Cardiac muscle cell (in vitro differentiated cells and primary cell): Measurements from ENCODE around the gene TMEM187. TPM values are rescaled to one million over a fixed set of nuclear protein-coding genes. Genes with fewer than 3 reads are reported as not detected.
"Not testable (repeated sequence)": the region's sequence is repeated elsewhere in the genome, so short reads cannot be mapped to it uniquely, and the experiment has no call there.

Source experiments
- DNase-seq, 2 donors: peaks; one replicate each; pipeline versions ENCODE4 v3.0.0 to v3.0.0-alpha.2; 2010 to 2017; ENCODE audit warnings: low read depth in 1 of 2, low spot score in 1 of 2
- H3K27ac ChIP-seq: fragments of 200-600 bp; sonication (generic); 2 replicates; pipeline ENCODE4 v1.5.1; 2016
- H3K27me3 ChIP-seq: fragments of 200-600 bp; sonication (generic); 2 replicates; pipeline ENCODE4 v1.6.0; 2016; ENCODE audit warnings: control low read depth
- H3K36me3 ChIP-seq: fragments of 200-600 bp; sonication (generic); 2 replicates; pipeline ENCODE4 v1.5.1; 2016; ENCODE audit warnings: control low read depth
- H3K4me1 ChIP-seq: fragments of 200-600 bp; sonication (generic); 2 replicates; pipeline ENCODE4 v1.8.1; 2017; ENCODE audit warnings: low read depth, mild to moderate bottlenecking, mixed run types
- H3K4me3 ChIP-seq: fragments of 200-600 bp; sonication (generic); 2 replicates; pipeline ENCODE4 v1.5.1; 2016; ENCODE audit warnings: mild to moderate bottlenecking
- H3K9me3 ChIP-seq: fragments of 200-600 bp; sonication (generic); 2 replicates; pipeline ENCODE4 v1.5.1; 2017; ENCODE audit warnings: low read depth, mild to moderate bottlenecking, control low read depth
- polyA plus RNA-seq: library from polyadenylated mRNA; unstranded; fragments of >200 nt; fragmentation: Nextera tagmentation; extraction: Ambion mirVana; gene quantifications from 2 replicates; pipeline ENCODE4 v1.2.1, GENCODE V29; 2016
- total RNA-seq: library from RNA; depleted of rRNA; stranded (reverse); fragments of >200 nt; gene quantifications from 2 replicates; pipeline ENCODE4 v1.2.3, GENCODE V29; 2016
- TF ChIP-seq, protein P1 (sequence below): IDR thresholded peaks from 2 replicates; pipeline ENCODE4 v1.5.1; 2012; ENCODE audit warnings: low read depth, mild to moderate bottlenecking, low read length

TMEM187 gene
- total and polyA plus RNA-seq, 2 experiments from 2014 or later, result 12.9 TPM

- TF ChIP-seq, protein P1, sequence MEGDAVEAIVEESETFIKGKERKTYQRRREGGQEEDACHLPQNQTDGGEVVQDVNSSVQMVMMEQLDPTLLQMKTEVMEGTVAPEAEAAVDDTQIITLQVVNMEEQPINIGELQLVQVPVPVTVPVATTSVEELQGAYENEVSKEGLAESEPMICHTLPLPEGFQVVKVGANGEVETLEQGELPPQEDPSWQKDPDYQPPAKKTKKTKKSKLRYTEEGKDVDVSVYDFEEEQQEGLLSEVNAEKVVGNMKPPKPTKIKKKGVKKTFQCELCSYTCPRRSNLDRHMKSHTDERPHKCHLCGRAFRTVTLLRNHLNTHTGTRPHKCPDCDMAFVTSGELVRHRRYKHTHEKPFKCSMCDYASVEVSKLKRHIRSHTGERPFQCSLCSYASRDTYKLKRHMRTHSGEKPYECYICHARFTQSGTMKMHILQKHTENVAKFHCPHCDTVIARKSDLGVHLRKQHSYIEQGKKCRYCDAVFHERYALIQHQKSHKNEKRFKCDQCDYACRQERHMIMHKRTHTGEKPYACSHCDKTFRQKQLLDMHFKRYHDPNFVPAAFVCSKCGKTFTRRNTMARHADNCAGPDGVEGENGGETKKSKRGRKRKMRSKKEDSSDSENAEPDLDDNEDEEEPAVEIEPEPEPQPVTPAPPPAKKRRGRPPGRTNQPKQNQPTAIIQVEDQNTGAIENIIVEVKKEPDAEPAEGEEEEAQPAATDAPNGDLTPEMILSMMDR, result no peak
- Histone ChIP-seq H3K9me3 (no peaks in the 10 kb centered on the region), H3K4me3 (no peak overlapping the region), H3K27me3 (no peaks in the 10 kb centered on the region), H3K27ac (no peak overlapping the region), H3K36me3 (no peaks in the 10 kb centered on the region), H3K4me1 (no peaks in the 10 kb centered on the region)
- DNase-seq, result no peak
Measured at GRCh38 chrX:153989973-153990655, 17.6 kb downstream of the TMEM187 start.

DNA sequence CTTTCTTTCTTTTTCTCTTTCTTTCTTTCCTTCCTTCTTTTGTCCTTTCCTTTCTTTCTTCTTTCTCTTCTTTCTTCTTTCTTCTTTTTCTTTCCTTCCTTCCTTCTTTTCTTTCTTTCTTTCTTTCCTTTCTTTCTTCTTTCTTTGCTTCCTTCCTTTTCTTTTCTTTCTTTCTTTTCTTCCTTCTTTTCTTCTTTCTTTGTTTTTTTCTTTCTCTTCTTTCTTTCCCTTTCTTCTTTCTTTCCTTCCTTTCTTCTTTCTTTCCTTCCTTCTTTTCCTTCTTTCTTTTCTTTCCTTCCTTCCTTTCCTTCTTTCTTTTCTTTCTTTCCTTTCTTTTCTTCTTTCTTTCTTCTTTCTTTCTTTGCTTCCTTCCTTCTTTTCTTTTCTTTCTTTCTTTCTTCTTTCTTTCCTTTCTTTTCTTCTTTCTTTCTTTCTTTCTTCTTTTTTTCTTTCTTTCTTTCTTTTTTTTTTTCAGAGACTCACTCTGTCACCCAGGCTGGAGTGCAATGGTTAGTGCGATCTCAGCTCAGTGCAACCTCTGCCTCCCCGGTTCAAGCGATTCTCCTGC is 18.5 kb downstream of the TMEM187 start:
- TF ChIP-seq, protein P1, result no peak
- Histone ChIP-seq H3K4me3 (no peak overlapping the region), H3K36me3 (no peaks in the 10 kb centered on the region), H3K27ac (no peak overlapping the region), H3K9me3 (no peaks in the 10 kb centered on the region), H3K4me1 (no peaks in the 10 kb centered on the region), H3K27me3 (no peaks in the 10 kb centered on the region)
- no peak for DNase-seq

GRCh38 chrX:153992180-153992579 is 19.6 kb downstream of the TMEM187 start:
- no peak overlapping the region for H3K4me3 ChIP-seq
- no peaks in the 10 kb centered on the region for H3K27me3 ChIP-seq
- no peak overlapping the region for H3K27ac ChIP-seq
- no peaks in the 10 kb centered on the region for H3K36me3 ChIP-seq
- no peaks in the 10 kb centered on the region for H3K9me3 ChIP-seq
- DNase-seq, result no peak
- TF ChIP-seq, protein P1, result no peak
- no peaks in the 10 kb centered on the region for H3K4me1 ChIP-seq

DNA sequence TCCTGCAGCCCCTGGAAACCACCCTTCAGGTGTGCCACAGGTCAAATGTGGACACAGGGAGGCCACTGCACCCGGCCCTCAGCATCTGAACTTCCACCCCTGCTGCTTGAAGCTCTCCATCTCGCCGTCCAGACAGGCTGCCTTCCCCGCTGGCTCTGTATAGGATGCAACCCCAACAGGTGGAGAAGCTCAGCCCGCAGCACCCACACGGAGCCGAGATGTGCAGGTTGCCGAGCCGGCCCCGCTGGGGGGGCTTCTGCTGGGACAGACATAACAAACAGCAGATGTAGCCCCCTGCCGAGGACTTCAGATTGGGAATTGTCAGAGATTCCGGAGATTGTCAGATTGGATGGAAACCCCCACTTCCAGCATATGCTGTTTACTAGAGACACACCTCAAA is 20.5 kb downstream of the TMEM187 start:
- no peaks in the 10 kb centered on the region for H3K9me3 ChIP-seq
- H3K4me1 ChIP-seq, result no peaks in the 10 kb centered on the region
- no peaks in the 10 kb centered on the region for H3K27me3 ChIP-seq
- no peak overlapping the region for H3K27ac ChIP-seq
- H3K4me3 ChIP-seq, result no peak overlapping the region
- TF ChIP-seq, protein P1, result no peak
- no peak for DNase-seq
- H3K36me3 ChIP-seq, result no peaks in the 10 kb centered on the region

DNA sequence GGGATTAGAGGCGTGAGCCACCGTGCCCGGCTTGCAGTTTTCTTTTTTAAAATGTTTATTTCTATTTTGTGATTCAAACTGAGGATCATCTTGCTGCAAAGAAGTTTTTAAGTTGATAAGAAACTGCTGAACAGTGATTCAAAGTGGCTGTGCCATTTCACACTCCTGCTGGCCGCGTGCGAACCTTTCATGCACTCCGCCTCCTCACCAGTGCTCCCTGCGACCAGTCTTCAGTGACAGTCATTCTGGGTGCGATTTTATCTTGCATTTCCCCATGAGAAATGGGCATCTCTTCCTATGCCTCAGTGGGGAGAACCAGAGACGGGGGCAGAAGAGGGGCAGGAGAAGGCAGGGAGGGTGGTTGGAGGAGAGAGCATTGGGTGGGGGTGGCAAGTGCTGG is 21.4 kb downstream of the TMEM187 start:
- Histone ChIP-seq H3K27me3 (no peaks in the 10 kb centered on the region), H3K27ac (no peak overlapping the region), H3K4me1 (no peaks in the 10 kb centered on the region), H3K9me3 (no peaks in the 10 kb centered on the region), H3K36me3 (no peaks in the 10 kb centered on the region), H3K4me3 (no peak overlapping the region)
- no peak for DNase-seq
- TF ChIP-seq, protein P1, result no peak

DNA sequence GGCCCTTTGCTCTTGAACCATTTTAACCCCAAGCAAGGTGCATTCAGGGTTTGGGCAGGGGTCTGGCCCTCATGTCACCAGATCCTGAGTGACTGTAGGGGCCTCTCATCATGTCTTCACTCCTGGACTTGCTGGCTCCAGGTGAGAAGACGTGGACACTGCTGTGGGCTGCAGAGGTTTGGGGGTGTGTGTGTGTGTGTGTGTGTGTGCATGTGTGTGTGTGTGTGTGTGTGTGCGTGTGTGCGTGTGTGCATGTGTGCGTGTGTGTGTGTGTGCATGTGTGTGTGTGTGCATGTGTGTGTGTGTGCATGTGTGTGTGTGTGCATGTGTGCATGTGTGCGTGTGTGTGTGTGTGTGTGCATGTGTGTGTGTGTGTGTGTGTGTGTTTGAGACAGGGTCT is 21.8 kb downstream of the TMEM187 start:
- H3K27me3 ChIP-seq, H3K4me3 ChIP-seq: not testable (repeated sequence)

More for the DNA sequence above, 21.8 kb downstream of the TMEM187 start:
- not testable (repeated sequence) for H3K4me1 ChIP-seq, H3K27ac ChIP-seq, H3K36me3 ChIP-seq, DNase-seq, H3K9me3 ChIP-seq
